ENCODE measurements around the gene LAMA2.

The LAMA2 gene

DNA sequence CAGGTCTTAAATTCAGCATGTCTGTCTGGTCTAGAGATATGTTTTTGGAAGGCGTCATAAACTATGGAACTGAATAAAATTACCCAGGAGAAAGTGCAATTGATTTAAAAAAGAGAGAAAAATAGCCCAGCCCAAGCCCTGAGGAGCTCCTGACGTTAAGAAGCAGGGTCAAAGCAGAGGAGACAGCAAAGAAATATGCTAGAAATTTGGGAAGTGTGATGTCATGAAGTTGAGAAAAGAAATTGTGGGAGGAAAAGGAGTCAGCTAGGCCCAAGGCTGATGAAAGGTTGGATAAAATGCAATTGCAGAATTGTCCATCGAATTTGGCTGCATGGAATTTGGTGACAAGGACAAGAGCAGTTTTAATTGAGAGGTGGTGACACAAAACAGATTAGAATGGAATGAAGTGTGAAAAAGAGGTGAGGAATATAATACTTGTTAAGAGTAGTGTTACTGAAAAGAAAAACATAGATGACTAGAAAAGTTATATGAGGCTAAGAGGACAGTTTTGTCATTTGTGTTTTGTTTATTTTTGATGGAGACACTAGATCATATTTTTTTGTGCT is 381.6 kb downstream of the LAMA2 start:
- no peak overlapping the region for H3K4me3 ChIP-seq (ENCODE audit: low read depth, low read length)
- in situ Hi-C loops (cut with HindIII; ENCODE audit: low sequenced_read_pairs) = no loop called here
- no peak for DNase-seq (ENCODE audit: low read depth, low spot score)
- TF ChIP-seq, protein P1, sequence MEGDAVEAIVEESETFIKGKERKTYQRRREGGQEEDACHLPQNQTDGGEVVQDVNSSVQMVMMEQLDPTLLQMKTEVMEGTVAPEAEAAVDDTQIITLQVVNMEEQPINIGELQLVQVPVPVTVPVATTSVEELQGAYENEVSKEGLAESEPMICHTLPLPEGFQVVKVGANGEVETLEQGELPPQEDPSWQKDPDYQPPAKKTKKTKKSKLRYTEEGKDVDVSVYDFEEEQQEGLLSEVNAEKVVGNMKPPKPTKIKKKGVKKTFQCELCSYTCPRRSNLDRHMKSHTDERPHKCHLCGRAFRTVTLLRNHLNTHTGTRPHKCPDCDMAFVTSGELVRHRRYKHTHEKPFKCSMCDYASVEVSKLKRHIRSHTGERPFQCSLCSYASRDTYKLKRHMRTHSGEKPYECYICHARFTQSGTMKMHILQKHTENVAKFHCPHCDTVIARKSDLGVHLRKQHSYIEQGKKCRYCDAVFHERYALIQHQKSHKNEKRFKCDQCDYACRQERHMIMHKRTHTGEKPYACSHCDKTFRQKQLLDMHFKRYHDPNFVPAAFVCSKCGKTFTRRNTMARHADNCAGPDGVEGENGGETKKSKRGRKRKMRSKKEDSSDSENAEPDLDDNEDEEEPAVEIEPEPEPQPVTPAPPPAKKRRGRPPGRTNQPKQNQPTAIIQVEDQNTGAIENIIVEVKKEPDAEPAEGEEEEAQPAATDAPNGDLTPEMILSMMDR (IDR thresholded peaks at IDR 0.05; ENCODE audit: low read depth, low read length) = no peak

DNA sequence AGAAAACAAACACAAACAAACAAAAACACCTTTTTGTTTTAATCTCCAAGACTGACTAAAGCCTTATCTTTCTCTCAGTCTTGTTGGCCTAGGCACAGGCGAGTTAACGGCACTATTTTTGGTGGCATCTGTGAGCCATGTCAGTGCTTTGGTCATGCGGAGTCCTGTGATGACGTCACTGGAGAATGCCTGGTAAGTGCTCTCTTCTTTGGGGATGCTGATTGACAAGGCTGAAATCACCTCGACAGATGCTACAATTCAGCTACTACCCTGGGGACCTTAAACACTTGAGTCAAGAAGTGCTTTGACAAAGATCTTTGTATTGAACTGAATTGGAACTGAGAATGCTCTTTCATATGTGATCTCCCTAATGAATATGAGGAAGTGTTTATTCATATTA is 384.1 kb downstream of the LAMA2 start:
- in situ Hi-C loops (cut with HindIII; ENCODE audit: low sequenced_read_pairs) = no loop called here
- H3K4me3 ChIP-seq (ENCODE audit: low read depth, low read length) = no peak overlapping the region
- TF ChIP-seq, protein P1 (IDR thresholded peaks at IDR 0.05; ENCODE audit: low read depth, low read length) = no peak
- no peak for DNase-seq (ENCODE audit: low read depth, low spot score)

DNA sequence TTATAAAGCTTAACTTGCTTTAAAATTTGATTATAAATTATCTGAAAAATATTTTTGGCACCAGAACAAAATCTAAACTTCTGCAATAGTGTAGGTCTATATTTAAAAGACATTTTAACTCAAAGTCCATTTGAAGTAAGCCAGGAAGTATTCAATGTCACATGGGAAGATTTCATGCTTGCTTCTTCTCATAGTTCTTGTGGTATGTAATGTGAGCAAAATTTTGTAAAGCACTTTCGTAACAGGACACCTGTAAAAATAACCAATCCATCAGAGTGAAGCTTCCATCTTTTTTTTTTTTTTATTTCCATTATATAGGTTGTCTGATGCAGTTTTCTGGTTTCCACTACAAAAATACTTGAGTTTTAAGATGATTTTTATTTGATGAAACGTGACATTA is 386.1 kb downstream of the LAMA2 start:
- H3K4me3 ChIP-seq (ENCODE audit: low read depth, low read length) = no peak overlapping the region
- no peak for DNase-seq (ENCODE audit: low read depth, low spot score)
- in situ Hi-C loops (cut with HindIII; ENCODE audit: low sequenced_read_pairs) = no loop called here
- TF ChIP-seq, protein P1 (IDR thresholded peaks at IDR 0.05; ENCODE audit: low read depth, low read length) = no peak

DNA sequence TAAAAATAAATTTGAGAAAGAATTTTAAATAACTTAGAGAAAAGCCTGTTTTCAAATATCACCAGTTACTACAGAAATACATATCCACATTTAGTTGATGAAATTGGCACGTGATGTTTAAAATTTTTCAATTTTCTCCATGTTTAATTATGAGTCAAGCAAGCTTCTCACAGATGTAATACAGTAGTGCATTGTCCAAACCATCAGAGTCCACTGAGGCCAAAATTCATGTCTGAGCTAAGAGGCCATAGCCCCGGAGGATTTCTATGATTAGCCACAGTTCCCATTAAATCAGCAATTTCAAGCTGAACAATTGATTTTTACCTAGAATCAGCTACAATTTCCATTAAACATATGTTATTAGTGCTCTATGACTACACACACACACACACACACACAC is 387.0 kb downstream of the LAMA2 start:
- in situ Hi-C loops (cut with HindIII; ENCODE audit: low sequenced_read_pairs) = no loop called here
- TF ChIP-seq, protein P1 (IDR thresholded peaks at IDR 0.05; ENCODE audit: low read depth, low read length) = no peak
- DNase-seq (ENCODE audit: low read depth, low spot score) = no peak
- H3K4me3 ChIP-seq (ENCODE audit: low read depth, low read length) = no peak overlapping the region

DNA sequence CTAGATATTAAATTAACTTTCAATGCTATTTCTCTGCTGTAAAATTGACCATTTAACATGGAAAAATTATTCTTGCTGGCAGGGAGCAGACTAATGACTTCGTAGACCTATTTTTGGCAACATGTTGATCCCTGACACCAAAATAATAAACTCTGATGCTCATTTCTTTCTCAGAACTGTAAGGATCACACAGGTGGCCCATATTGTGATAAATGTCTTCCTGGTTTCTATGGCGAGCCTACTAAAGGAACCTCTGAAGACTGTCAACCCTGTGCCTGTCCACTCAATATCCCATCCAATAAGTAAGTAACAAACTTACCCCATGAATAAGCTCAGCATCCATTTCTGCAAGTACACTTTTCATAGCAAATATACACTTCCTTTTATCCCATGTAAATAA is 387.5 kb downstream of the LAMA2 start:
- DNase-seq (ENCODE audit: low read depth, low spot score) = no peak
- no peak overlapping the region for H3K4me3 ChIP-seq (ENCODE audit: low read depth, low read length)
- in situ Hi-C loops (cut with HindIII; ENCODE audit: low sequenced_read_pairs) = no loop called here
- TF ChIP-seq, protein P1 (IDR thresholded peaks at IDR 0.05; ENCODE audit: low read depth, low read length) = no peak

DNA sequence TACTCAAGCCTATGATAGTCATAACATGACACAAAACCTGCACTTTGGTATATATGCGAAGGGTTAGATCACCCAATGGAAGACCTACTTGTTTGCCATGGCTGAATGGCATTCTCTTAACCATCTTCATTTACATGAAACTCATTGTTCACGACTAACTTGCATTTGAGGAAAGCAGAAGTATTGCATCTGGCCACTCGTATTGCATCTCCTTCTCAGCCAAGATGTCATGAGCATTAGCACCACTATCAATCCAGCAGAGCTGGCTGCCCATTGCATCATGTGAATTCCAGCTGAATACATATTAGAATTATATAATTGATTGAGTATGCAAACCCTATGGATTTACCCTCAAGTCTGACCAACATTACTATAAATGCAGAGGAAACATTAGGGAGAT is 390.2 kb downstream of the LAMA2 start:
- TF ChIP-seq, protein P1 (IDR thresholded peaks at IDR 0.05; ENCODE audit: low read depth, low read length) = no peak
- no peak overlapping the region for H3K4me3 ChIP-seq (ENCODE audit: low read depth, low read length)
- in situ Hi-C loops (cut with HindIII; ENCODE audit: low sequenced_read_pairs) = no loop called here
- DNase-seq (ENCODE audit: low read depth, low spot score) = no peak

DNA sequence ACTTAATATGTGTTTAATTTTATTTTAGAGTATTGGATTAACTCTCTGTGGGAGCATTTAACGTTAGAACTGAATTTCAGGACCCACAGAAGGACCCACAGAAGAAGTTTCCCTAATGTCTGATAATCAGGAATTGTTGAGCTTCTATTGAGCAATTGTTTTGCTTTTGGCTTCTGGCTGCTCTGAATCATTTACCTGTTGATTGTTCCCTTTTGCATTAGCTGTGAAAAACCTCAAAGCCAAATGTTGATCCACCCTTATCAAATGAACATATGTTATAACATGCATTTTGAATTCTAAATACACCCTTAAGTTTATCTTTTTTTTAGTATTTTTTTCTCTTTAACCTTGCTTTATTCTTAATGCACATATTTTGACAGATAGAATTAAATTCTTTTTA is 393.5 kb downstream of the LAMA2 start:
- in situ Hi-C loops (cut with HindIII; ENCODE audit: low sequenced_read_pairs) = no loop called here
- DNase-seq (ENCODE audit: low read depth, low spot score) = no peak
- TF ChIP-seq, protein P1 (IDR thresholded peaks at IDR 0.05; ENCODE audit: low read depth, low read length) = no peak
- H3K4me3 ChIP-seq (ENCODE audit: low read depth, low read length) = no peak overlapping the region
